ELR (cell line): Measurements from ENCODE around the gene LHB.
"Not testable (repeated sequence)": the region's sequence is repeated elsewhere in the genome, so short reads cannot be mapped to it uniquely, and the experiment has no call there.

Source experiments
- DNase-seq: peaks from one replicate; pipeline ENCODE4 v3.0.0-alpha.2; 2015; ENCODE audit warnings: low read depth

Gene LHB

DNA sequence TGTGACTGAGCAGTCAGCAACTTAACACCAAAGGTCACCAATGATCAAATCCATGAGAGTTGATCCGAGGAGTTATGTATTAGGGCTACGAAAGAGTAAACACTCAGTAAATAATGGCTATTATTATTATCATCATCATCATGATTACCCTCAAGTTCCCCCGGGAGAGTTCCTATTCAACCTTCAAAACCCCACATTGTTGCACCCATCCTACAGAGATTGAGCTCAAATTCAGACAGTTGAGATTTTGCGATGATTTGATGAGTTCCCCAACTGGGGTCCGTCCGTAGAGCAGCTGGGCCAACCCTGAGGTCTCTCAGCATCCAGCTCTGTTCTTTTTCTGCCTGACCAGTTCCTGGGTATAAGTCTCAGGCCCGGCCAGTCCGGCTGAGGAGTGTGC, 21.2 kb upstream of the LHB start:
- DNase-seq = not testable (repeated sequence)

DNA sequence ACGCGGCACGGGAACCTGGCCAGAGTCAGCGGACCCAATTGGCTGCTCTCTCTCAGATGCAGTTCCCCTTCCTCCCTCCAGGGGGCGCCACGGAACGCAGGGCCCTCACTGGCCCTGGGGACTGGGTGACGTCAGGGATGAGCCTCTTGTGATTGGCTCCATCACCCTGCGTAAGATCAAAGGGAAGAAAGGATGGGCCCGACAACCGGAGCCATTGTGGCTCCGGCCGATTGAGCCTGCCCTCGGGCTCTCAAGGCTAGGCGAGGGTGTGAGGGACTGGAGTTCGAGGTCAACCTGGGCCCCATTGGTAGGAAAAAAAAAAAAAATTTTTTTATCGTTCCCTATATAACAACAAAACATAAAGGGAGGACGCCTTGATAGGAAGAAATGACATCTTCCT, 19.9 kb upstream of the LHB start, which contains the start of gene CGB1:
Gene CGB1 (minus strand): TSS at position 81 of the 400 bp plus-strand sequence. CDS start 184 bp downstream, outside the sequence.
- DNase-seq = peak; percentile 37

DNA sequence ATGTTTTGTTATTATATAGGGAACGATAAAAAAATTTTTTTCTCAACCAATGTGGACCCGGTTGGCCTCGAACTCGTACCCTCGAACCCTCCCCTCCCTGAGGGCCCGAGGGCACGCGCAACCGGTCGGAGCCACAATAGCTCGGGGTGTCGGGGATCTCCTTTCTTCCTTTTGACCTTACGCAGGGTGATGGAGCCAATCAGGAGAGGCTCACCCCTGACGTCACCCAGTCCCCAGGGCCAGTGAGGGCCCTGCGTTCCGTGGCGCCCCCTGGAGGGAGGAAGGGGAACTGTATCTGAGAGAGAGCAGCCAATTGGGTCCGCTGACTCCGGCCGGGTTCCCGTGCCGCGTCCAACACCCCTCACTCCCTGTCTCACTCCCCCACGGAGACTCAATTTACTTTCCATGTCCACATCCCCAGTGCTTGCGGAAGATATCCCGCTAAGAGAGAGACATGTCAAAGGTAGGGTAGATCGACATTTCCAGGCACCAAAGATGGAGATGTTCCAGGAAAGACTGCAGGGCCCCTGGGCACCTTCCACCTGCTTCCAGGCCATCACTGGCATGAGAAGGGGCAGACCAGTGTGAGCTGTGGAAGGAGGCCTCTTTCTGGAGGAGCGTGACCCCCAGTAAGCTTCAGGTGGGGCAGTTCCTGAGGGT, 14.9 kb upstream of the LHB start, which contains the start of gene CGB2:
Gene CGB2 (plus strand): TSS at position 249 of the 660 bp plus-strand sequence. CDS start 206 bp downstream, at position 455.
- not testable (repeated sequence) for DNase-seq

DNA sequence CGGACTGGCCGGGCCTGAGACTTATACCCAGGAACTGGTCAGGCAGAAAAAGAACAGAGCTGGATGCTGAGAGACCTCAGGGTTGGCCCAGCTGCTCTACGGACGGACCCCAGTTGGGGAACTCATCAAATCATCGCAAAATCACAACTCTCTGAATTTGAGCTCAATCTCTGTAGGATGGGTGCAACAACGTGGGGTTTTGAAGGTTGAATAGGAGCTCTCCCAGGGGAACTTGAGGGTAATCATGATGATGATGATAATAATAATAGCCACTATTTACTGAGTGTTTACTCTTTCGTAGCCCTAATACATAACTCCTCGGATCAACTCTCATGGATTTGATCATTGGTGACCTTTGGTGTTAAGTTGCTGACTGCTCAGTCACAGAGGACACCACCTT, 13.4 kb upstream of the LHB start:
- not testable (repeated sequence) for DNase-seq

DNA sequence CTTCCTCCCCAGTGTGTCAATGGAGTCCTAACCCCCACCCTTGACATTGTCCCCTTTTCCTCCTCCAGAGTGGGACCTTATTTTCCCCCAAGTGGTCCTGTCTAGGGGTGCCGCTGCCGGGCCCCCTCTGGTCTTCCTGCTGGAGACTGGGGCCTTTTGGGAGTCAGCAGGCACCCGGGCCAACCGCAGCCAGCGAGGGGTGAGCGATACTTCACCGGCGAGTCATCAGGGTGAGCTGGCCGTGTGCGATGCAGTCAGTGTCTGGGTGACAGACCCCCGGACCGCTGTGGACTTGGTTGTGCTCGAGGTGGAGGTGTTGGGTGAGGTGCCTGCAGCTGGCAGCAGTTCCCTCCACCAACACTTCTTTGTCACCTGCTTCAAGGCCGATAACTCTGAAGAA, 12.9 kb upstream of the LHB start:
- DNase-seq = peak; percentile 72

DNA sequence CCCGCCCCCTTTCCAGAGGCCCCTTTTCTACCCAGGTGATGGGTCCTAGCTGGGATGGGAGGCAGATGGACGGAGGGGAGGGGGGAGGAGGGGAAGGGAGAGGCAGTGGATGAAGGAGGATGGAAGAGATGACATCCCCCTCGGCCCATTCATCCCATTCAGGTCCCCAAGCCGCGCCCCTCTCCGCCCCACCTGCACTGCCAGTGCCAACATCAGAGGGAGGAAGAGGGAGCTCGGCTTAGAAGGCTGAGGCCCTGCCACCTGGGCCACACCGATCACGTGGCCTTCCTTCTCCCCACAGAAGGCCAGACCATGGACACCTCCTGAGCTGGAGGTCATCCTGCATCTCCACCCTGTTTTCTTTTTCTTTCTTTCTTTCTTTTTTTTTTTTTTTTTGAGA, 11.8 kb upstream of the LHB start:
- not testable (repeated sequence) for DNase-seq

DNA sequence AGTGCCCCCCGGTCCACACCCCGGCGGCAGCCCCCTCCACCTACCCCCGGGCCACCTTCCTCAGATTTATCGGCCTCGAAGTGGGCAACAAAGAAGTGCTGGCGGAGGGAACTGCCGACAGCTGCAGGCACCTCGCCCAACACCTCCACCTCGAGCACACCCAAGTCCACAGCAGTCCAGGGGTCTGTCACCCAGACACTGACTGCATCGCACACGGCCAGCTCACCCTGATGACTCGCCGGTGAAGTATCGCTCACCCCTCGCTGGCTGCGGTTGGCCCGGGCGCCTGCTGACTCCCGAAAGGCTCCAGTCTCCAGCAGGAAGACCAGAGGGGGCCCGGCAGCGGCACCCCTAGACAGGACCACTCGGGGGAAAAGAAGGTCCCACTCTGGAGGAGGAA, 8.7 kb upstream of the LHB start:
- peak; percentile 50 for DNase-seq

DNA sequence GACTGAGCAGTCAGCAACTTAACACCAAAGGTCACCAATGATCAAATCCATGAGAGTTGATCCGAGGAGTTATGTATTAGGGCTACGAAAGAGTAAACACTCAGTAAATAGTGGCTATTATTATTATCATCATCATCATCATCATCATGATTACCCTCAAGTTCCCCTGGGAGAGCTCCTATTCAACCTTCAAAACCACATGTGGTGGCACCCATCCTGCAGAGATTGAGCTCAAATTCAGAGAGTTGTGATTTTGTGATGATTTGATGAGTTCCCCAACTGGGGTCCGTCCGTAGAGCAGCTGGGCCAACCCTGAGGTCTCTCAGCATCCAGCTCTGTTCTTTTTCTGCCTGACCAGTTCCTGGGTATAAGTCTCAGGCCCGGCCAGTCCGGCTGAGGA, 8.2 kb upstream of the LHB start:
- not testable (repeated sequence) for DNase-seq

DNA sequence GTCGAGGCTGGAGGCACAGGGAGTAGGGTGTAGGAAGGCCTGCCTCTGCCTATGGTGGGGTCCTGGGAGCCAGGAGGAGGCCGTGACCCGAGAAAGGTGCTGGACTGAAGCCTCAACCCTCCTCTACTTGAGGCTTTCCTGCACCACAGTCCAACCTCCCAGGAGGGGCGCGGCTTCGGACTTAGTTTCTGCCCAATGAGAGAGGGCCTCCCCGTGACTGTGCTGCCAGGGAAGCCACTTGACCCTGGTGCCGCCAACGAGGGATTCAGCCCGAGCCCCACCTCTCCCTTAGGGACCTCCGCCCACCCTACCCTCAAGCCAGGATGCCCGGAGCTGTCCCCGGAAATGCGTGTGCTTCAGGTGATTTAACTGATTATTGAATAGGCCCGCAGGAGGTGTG, 7.3 kb upstream of the LHB start, which contains the start of gene CGB3:
Gene CGB3 (minus strand): TSS at position 101 of the 400 bp plus-strand sequence. CDS start 362 bp downstream, outside the sequence.
- DNase-seq = not testable (repeated sequence)

DNA sequence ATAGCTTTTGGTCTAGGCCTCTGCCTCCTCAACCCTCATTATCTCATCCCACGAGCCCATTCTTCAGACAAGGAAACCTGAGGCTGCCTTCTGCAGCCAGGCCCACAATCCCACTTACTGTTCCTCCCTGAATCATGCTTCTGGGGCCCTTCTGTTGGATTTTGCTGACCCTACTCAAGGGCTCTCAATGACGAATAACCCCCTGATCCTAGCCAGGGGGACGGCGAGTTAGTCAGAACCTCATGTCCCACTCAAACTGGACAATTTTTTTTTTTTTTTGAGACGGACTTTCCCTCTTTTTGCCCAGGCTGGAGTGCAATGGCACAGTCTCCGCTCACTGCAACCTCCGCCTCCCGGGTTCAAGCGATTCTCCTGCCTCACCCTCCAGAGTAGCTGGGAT, 5.2 kb upstream of the LHB start:
- no peak for DNase-seq

DNA sequence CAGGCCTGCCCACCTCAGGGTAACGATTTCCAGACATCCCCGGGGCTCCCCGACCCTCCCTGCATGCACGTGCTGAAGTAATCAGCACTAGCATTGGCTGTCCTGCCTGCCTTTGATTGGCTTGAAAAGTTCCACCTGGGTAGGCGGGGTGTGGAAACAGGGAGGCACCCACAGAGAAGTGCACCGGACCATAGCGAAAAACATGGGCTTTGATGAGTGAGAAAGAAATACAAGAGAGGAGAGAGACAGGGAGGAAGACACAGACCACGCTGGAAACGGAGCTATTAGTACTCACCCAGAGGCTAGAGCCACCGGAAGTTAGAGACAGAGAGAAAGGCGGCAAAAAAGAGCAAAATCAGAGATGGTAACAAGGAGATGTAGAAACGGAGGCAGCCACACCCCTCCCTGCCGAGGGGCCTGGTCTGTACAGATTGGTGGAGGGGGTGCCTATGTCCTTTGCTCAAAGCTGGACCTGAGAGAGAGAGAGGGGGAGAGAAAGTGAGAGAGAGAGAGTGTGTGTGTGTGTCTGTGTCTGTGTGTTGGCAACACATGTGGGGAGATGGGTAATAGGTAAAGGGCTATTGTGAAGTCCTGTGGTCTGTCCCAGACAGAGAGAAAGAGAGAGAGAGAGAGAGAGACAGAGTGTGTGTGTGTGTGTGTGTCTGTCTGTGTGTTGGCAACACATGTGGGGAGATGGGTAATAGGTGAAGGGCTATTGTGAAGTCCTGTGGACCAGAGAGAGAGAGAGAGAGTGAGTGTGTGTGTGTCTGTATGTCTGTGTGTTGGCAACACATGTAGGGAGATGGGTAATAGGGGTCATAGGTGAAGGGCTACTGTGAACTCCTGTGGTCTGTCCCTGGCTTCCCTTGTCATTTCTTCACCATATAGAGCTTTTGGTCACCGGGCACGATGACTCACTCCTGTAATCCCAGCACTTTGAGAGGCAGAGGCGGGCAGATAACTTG, 4.3 kb upstream of the LHB start:
- DNase-seq = peak; percentile 63

DNA sequence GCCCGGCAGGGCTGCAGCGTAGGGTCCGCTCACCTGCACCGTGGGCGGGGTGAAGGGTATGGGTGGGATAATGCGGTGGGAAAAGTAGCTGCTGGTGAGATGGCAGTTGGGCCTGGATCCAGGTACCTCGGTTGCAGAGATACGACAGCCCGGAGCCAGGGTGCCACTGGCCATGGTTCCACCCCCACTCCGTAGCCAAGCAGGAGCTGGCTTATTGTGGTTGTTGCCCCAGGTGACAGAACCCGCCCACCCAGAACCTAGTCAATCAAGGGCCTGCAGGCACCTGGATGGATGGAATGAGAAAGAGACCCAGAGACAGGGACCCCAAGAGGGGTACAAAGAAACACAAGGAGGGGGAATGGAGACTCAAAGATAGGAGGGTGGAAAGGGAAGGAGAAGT, 3.5 kb upstream of the LHB start:
- DNase-seq = no peak

DNA sequence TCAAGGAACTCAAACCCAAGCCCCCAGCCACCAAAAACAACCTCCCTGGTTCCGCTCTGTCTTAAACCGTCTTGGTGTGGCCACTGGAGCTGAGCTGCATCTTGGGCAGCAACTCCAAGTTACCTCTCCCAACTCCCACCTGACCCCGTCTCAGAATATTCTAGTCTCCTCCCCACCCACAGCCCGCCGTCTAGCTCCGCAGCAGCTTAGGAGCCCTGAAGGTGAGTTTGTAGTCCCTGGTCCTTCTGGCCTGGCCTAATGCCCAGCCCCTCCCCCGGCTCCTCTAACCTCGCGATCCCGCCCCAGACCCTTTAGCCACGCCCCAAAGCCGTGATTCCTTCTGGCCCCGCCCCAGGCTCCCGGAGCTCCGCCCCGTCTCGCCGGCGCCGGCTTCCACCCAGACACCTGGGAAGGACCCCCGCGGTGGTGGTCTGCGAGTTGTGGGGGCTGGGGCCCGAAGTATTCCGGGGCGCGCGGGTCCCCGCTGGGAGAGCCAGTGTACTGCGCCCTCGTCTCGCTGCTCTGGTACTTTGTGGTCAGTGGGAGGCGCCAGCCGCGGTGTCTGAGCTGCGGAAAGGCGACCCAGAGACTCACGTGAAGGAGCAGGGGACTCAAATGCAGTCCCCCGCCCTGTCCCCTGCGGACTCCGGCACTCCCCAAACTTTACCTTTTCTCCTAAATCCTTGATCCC, 2.5 kb upstream of the LHB start:
- peak; percentile 81 for DNase-seq

DNA sequence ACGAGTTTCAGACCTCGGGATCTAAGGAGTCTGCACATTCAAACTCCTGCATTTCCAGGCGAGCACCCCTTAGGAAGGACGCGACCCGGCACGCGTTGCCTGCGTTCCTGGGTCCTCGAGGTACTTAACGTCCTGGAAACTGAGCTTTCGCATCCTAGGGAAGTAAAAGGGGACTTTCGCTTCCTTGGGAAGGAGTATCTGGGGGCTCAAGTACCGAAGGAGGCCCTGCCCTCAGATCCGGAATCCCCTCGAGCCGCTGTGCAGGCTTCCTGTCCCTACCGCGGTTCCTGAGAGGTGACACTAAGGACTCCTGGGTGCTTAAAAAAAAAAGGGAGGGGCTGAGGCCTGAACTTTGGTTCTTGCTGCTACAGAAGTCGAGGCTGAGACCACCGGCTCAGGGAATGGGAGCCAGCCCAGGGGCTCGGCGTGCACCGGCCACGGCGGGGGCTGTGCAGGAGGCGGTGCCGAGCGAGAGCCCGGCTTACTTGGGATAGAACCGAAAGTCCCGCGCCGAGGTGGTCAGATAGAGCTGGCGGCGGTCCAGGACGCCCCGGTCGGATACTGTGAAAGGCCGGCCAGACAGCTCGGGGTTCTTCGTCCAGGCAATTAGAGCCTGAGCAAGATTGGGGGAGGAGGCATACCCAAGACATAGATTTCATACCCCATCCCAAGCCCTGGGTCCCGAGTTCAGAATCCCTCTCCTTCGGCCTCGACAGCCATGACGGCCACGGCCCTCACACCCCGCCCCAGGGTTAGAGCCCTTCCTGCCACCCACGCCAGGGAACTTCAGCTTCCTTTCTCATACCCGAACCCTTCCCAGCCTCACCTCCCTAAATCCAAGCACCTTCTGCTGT, 1.7 kb upstream of the LHB start:
- peak; percentile 48 for DNase-seq

DNA sequence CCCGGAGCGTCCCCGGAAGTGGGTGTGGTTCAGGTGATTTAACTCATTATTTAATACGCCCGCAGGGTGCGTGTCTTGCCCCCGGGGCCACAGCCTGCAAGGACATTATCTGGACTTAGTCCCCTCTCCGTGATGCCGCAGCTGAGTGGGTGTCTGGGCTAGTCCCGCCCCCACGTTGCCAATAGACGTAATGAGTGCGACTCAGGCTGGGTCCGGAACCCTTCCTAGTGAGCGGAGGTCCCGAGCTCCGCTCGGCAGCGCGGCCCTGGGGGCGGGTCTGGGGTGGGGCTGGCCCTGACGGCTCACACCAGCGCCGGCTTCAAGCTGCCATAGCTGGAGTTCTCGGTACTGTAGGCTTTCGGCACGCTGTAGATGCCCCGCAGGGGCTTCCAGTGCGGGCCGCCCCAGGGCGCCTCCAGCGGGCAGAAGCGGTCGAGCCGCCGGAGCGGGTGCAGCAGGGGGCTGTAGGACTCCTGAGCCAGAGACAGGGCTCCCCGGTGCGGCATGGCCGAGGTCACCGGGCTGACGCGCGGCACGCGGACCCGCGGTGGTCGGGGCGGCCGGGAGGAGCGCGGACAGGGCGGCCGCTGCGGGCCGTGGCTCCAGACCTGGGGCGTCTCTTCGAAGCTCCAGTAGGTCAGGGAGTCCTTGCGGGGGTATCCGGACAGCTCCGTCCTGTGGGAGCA, 918 bp upstream of the LHB start:
- peak; percentile 83 for DNase-seq

DNA sequence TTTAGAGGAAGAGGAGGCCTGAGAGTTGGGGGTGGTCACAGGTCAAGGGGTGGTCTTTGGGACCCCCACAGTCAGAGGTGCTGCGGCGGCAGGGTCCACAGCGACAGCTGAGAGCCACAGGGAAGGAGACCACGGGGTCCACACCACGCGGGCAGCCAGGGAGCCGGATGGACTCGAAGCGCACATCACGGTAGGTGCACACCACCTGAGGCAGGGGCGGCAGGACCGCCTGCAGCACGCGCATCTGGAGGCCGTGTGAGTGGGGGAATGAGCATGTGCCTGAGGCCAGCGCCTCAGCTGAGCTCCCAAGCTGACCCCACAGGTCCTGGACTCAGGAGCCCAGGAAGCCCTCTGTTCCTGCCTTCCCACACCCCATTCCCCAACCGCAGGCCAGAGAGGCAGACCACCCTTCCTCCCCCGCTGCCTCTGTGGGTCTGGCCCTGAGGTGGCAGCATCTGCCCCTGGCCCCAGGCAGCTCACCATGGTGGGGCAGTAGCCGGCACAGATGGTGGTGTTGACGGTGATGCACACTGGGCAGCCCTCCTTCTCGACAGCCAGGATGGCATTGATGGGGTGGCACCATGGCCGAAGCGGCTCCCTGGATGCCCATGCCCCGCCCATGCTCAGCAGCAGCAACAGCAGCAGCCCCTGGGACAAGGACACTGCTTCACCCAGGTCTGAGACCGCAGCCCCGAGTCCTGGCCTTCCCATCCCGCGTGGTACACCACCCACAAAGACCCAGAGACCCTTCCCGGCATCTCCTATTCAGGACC, 638 bp downstream of the LHB start:
- DNase-seq = no peak

DNA sequence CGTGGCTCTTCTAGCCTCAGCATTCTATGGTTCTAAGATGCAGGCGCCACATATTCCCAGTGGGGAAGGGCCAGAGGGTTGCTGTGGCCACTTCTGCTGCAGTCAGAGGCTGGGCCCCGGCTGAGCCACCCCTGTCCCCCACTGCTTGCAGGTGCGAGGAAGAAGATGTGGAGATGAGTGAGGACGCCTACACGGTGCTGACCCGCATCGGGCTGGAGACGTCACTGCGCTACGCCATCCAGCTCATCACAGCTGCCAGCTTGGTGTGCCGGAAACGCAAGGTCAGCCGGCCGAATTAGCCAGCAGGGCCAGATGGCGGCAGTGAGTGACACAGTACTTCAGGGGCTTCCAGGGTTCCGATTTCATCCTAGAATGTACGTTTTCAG, 2.0 kb downstream of the LHB start:
- DNase-seq = no peak

DNA sequence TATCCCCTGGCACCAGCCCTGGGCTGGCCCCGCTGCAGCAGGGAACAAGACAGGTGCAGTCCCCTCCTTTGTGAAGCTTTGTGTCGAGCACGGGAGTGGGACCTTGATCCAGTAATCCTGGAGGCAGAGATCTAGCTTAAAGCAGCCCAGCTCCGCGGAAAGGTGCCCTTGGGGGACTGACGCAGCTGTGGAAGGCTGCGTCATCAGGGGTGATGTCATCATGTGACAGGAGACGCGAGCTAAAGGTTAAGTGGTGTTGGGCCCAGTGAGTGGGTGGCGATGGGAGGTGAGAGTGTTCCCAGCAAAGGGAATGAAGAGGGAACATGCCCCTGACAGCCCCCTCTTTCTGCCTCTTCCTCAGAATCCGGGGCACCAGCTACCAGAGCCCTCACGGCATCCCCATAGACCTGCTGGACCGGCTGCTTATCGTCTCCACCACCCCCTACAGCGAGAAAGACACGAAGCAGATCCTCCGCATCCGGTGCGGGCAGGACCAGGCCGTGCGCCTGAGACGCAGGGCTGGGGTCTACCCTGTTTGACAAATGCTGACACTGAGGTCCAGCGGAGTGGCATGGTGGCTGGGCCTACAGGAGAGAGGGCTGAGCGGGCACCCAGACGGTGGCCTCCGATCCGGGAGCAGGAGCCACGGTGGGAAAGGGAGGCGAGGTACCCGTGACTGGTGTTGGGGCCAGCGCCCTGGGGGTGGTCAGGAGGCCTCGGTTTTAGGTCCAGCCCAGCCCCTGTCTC, 2.6 kb downstream of the LHB start:
- peak; percentile 74 for DNase-seq

DNA sequence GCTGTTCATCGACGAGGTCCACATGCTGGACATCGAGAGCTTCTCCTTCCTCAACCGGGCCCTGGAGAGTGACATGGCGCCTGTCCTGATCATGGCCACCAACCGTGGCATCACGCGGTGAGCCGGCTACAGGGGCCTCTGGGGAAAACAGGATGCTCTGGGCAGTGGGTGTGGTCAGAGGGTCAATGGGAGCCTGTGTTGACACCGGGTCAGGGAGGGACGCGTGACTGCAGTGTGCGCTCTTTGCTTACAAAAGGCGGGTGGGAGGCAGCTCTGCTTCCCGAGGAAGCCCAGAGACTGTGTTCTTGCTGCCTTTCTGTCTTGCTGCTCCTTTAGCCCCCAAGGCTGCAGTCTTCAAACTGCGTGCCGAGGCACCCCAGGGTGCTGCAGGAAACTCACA, 5.7 kb downstream of the LHB start:
- no peak for DNase-seq
